Esophagus squamous epithelium (tissue), 5 donors: ENCODE measurements around the gene OPCML. TPM values are rescaled to one million over a fixed set of nuclear protein-coding genes. Genes with fewer than 3 reads are reported as not detected.

Source experiments
- DNase-seq: peaks from one replicate; lab custom pipeline; 2025; lab: John Stamatoyannopoulos, UW
- H3K27ac ChIP-seq, 4 donors: fragments of 200-600 bp; sonication (generic); one replicate each; pipeline ENCODE4 v1.5.1; 2016 to 2019; ENCODE audit warnings: mild to moderate bottlenecking in 1 of 4
- H3K27me3 ChIP-seq, 4 donors: fragments of 200-600 bp; sonication (generic); 1 replicate in 3 of 4; 2 replicates in 1 of 4; pipeline versions ENCODE4 v1.5.1 to v1.6.0; 2017 to 2021; ENCODE audit warnings: antibody characterized with exemption in 1 of 4
- H3K36me3 ChIP-seq, 3 donors: fragments of 200-600 bp; sonication (generic); one replicate each; pipeline ENCODE4 v1.5.1; 2016 to 2019
- H3K4me1 ChIP-seq, 3 donors: fragments of 200-600 bp; sonication (generic); one replicate each; pipeline ENCODE4 v1.5.1; 2017 to 2019
- H3K4me3 ChIP-seq, 4 donors: fragments of 200-600 bp; sonication (generic); 1 replicate in 3 of 4; 2 replicates in 1 of 4; pipeline ENCODE4 v1.5.1; 2016 to 2019; ENCODE audit warnings: mild to moderate bottlenecking in 2 of 4, moderate library complexity in 1 of 4
- H3K9me3 ChIP-seq, 3 donors: fragments of 200-600 bp; sonication (generic); one replicate each; pipeline ENCODE4 v1.5.1; 2016 to 2019
- CTCF ChIP-seq, 6 experiments: fragments of 450-650 bp in 4 of 6; fragments of 200-600 bp in 2 of 6; sonication (generic) in 2 of 6; IDR thresholded peaks; one replicate each; pipeline ENCODE4 v1.5.1; 2016 to 2019; ENCODE audit warnings: antibody characterized with exemption in 6 of 6, mild to moderate bottlenecking in 4 of 6, moderate library complexity in 4 of 6
- POLR2A ChIP-seq, 4 donors: fragments of 450-650 bp; IDR thresholded peaks; one replicate each; pipeline ENCODE4 v1.6.1; 2017; ENCODE audit warnings: antibody characterized with exemption in 4 of 4, mild to moderate bottlenecking in 4 of 4, moderate library complexity in 3 of 4
- whole genome bisulfite sequencing, 2 donors: methylation state at CpG; one replicate each; pipeline ENCODE4 v1.1.5; 2018; 5-methylcytosine and 5-hydroxymethylcytosine counted together
- intact Hi-C: fragments of 100-400 bp; cut with DNase I; formaldehyde crosslinking; loops from one replicate; pipeline ENCODE4 v1.15.0; 2022
- total RNA-seq, 4 donors: library from RNA; depleted of rRNA; stranded (reverse); fragments of >200 nt; gene quantifications; one replicate each; pipeline ENCODE4 v1.1.0, GENCODE V29; 2016
- donor health status: DM: yes; HTN: yes; CAD: no.

Gene OPCML
- total RNA-seq, 4 donors from 2014 or later = under 0.01 TPM; not detected in 3

- TF ChIP-seq CTCF (IDR thresholded peaks at IDR 0.05) (no peak), POLR2A (IDR thresholded peaks at IDR 0.05) (no peak)
- no peaks in the 10 kb centered on the region for H3K36me3 ChIP-seq
- intact Hi-C loops = no loop called here
- 58 to 78% methylated on average over 5 to 7 of the region's 7 CpGs for WGBS, 2 donors
- H3K4me3 ChIP-seq = no peak overlapping the region
- H3K9me3 ChIP-seq = no peaks in the 10 kb centered on the region
- no peak overlapping the region for H3K27ac ChIP-seq
- peaks cover 0 to 24% (median 0%) of the 10 kb centered on the region in 4 donors for H3K27me3 ChIP-seq
- no peak for DNase-seq
- no peaks in the 10 kb centered on the region for H3K4me1 ChIP-seq
These were observed 408.9 kb downstream of the OPCML start for GRCh38 chr11:133123366-133123765.

- no peak for TF ChIP-seq POLR2A (IDR thresholded peaks at IDR 0.05)
- TF ChIP-seq CTCF (IDR thresholded peaks at IDR 0.05) = no peak
- Histone ChIP-seq H3K27ac (no peak overlapping the region), H3K4me3 (no peak overlapping the region), H3K9me3 (no peaks in the 10 kb centered on the region), H3K4me1 (no peaks in the 10 kb centered on the region), H3K36me3 (no peaks in the 10 kb centered on the region), H3K27me3 (peaks cover 0 to 20% (median 0%) of the 10 kb centered on the region in 4 donors)
- 7 to 30% methylated on average over 2 to 3 of the region's 3 CpGs for WGBS, 2 donors
- intact Hi-C loops = no loop called here
- no peak for DNase-seq
These were observed 410.0 kb downstream of the OPCML start for GRCh38 chr11:133122256-133122655.

- no peak for TF ChIP-seq POLR2A (IDR thresholded peaks at IDR 0.05)
- no peak for TF ChIP-seq CTCF (IDR thresholded peaks at IDR 0.05)
- intact Hi-C loops = no loop called here
- no peaks in the 10 kb centered on the region for H3K9me3 ChIP-seq
- 63 to 69% methylated on average over 4 to 5 of the region's 7 CpGs for WGBS, 2 donors
- peaks cover 0 to 2% (median 0%) of the 10 kb centered on the region in 4 donors for H3K27me3 ChIP-seq
- no peaks in the 10 kb centered on the region for H3K36me3 ChIP-seq
- H3K4me1 ChIP-seq = no peaks in the 10 kb centered on the region
- H3K4me3 ChIP-seq = no peak overlapping the region
- H3K27ac ChIP-seq = no peak overlapping the region
- no peak for DNase-seq
These were observed 413.6 kb downstream of the OPCML start for GRCh38 chr11:133118563-133119268.

GRCh38 chr11:133115099-133115498 lies 417.2 kb downstream of the OPCML start:
- H3K27me3 ChIP-seq = peaks cover 0 to 3% (median 0%) of the 10 kb centered on the region in 4 donors
- H3K9me3 ChIP-seq = peaks cover 0 to 4% (median 0%) of the 10 kb centered on the region in 3 donors
- H3K36me3 ChIP-seq = no peaks in the 10 kb centered on the region
- no peaks in the 10 kb centered on the region for H3K4me1 ChIP-seq
- H3K4me3 ChIP-seq = no peak overlapping the region
- no peak for DNase-seq
- TF ChIP-seq CTCF (IDR thresholded peaks at IDR 0.05) (no peak), POLR2A (IDR thresholded peaks at IDR 0.05) (no peak)
- intact Hi-C loops = no loop called here
- H3K27ac ChIP-seq = no peak overlapping the region
- WGBS, 2 donors = 88 to 90% methylated on average over 6 to 7 of the region's 7 CpGs

- Histone ChIP-seq H3K27ac (no peak overlapping the region), H3K36me3 (no peaks in the 10 kb centered on the region), H3K4me1 (no peaks in the 10 kb centered on the region), H3K4me3 (no peak overlapping the region), H3K27me3 (peaks cover 0 to 3% (median 0%) of the 10 kb centered on the region in 4 donors), H3K9me3 (peaks cover 0 to 2% (median 0%) of the 10 kb centered on the region in 3 donors)
- no peak for DNase-seq
- TF ChIP-seq CTCF (IDR thresholded peaks at IDR 0.05) (no peak), POLR2A (IDR thresholded peaks at IDR 0.05) (no peak)
- WGBS, 2 donors = 49 to 50% methylated on average over 3 of the region's 3 CpGs
- intact Hi-C loops = no loop called here
These were observed 424.5 kb downstream of the OPCML start for GRCh38 chr11:133107763-133108162.
